AG04449 (cell line): ENCODE measurements around the gene SPATA6.
"Not testable (repeated sequence)": the region's sequence is repeated elsewhere in the genome, so short reads cannot be mapped to it uniquely, and the experiment has no call there.

ENCODE experiments used
- CTCF ChIA-PET: fragments of 350-600 bp; formaldehyde crosslinking; extraction: SDS; loops from one replicate; lab custom pipeline; 2021; ENCODE audit warnings: antibody characterized with exemption; lab: Yijun Ruan, JAX
- POLR2A ChIA-PET: fragments of 400-600, 350-600 bp; formaldehyde crosslinking; extraction: SDS; loops from one replicate; lab custom pipeline; 2020; ENCODE audit warnings: antibody characterized with exemption, inconsistent platforms; lab: Yijun Ruan, JAX
- DNase-seq: peaks from one replicate; pipeline ENCODE4 v3.0.0-alpha.2; 2010; ENCODE audit warnings: low read depth, low spot score
- H3K4me3 ChIP-seq: 2 replicates; pipeline ENCODE4 v1.5.1; 2011; ENCODE audit warnings: low read depth, mild to moderate bottlenecking, control low read depth, low read length
- TF ChIP-seq, protein P1 (sequence below): IDR thresholded peaks from one replicate; pipeline ENCODE4 v1.5.1; 2011; ENCODE audit warnings: mild to moderate bottlenecking, moderate library complexity, low read length, control low read depth, inconsistent platforms; ENCODE audit not compliant: insufficient read depth; ENCODE audit errors: missing control alignments

SPATA6 gene

GRCh38 chr1:48488721-48489120 is 16.7 kb upstream of the SPATA6 start:
- DNase-seq, result no peak
- ChIA-PET CTCF (no interaction called here), POLR2A (no interaction called here)
- TF ChIP-seq, protein P1, sequence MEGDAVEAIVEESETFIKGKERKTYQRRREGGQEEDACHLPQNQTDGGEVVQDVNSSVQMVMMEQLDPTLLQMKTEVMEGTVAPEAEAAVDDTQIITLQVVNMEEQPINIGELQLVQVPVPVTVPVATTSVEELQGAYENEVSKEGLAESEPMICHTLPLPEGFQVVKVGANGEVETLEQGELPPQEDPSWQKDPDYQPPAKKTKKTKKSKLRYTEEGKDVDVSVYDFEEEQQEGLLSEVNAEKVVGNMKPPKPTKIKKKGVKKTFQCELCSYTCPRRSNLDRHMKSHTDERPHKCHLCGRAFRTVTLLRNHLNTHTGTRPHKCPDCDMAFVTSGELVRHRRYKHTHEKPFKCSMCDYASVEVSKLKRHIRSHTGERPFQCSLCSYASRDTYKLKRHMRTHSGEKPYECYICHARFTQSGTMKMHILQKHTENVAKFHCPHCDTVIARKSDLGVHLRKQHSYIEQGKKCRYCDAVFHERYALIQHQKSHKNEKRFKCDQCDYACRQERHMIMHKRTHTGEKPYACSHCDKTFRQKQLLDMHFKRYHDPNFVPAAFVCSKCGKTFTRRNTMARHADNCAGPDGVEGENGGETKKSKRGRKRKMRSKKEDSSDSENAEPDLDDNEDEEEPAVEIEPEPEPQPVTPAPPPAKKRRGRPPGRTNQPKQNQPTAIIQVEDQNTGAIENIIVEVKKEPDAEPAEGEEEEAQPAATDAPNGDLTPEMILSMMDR, result no peak
- no peak overlapping the region for H3K4me3 ChIP-seq

DNA sequence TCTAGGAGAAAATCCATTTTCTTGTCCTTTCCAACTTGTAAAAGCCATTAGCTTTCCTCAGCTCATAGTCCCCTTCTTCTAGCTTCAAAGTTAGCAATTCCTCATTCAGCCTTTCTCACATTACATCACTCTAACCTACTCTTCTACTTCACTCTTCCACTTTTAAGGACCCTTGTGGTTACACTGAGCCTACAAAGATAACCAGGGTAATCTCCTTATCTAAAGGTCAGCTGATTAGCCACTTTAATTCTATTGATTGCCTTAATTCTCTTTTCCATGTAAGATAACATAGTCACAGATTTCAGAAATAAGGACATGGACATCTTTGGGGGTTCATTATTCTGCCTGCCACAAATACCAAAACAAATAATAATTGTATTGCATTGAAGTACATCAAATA is 8.5 kb upstream of the SPATA6 start:
- DNase-seq, result no peak
- CTCF ChIA-PET, result interaction anchor here (2.5 kb wide), 1 partner anchor 17 kb away, joined by 10 read pairs; no protein-coding TSS in a partner anchor
- POLR2A ChIA-PET, result no interaction called here

DNA sequence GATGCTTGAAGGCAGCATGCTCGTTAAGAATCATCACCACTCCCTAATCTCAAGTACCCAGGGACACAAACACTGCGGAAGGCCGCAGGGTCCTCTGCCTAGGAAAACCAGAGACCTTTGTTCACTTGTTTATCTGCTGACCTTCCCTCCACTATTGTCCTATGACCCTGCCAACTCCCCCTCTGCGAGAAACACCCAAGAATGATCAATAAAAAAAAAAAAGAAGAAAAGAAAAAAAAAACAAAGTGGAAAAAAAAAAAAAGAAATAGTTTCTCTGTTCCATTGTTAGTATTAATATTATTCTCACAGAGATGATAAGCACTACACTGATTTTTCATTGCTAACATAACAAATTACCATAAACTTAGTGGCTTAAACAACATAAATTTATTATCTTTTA is 8.0 kb upstream of the SPATA6 start:
- H3K4me3 ChIP-seq, POLR2A ChIA-PET, DNase-seq, CTCF ChIA-PET: not testable (repeated sequence)

More for the DNA sequence above, 8.5 kb upstream of the SPATA6 start:
- no peak overlapping the region for H3K4me3 ChIP-seq
- TF ChIP-seq, protein P1, result no peak

DNA sequence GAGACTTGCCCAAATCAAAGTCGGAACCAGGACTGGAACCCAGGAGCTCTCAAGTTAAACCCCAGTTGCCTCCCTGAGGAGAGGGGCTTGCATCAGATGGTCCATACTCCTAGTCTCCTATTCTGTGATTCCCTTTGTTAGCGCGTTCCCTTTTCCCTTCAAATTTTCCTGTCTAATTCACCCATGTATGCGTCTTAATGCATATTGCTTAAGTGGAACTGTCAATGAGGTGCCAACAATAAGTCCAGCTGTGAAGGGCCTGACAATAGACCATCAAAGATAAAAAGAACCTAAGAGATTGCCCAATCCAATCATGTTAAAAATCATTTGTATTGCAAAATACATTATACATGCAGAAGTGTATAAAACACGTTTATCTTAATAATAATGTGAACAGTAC is 634 bp upstream of the SPATA6 start:
- TF ChIP-seq, protein P1, result no peak
- ChIA-PET CTCF (interaction anchor here (0.9 kb wide), 2 partner anchors 22 to 205 kb away, joined by 4 read pairs; no protein-coding TSS in a partner anchor), POLR2A (no interaction called here)
- H3K4me3 ChIP-seq, result peak overlapping the region; percentile 66
- no peak for DNase-seq

- ChIA-PET CTCF (interaction anchor here (1.0 to 1.1 kb wide), 2 partner anchors 16 to 27 kb away, joined by 3 read pairs; no protein-coding TSS in a partner anchor), POLR2A (no interaction called here)
- TF ChIP-seq, protein P1, result no peak
- no peak for DNase-seq
- peak overlapping the region; percentile 71 for H3K4me3 ChIP-seq
Observed at GRCh38 chr1:48470950-48471690, 884 bp downstream of the SPATA6 start.

DNA sequence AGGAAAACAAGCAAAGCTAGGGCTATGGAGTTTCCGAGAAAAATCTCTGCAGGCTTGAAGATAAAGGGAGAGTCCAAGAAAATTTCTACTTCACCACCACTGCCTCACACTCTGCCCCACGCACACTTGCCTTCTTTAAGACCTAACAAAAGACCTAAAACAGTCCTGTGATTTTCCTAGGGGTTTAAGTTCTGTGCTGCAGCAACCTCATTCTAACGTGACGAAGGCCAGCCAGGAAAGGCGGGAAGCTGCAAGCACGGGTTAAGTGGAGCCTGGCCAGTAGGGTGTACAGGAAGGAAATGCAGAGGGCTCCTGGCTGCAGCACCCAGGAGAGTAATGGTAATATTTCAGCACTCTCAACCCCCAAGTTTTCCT is 1.5 kb downstream of the SPATA6 start:
- ChIA-PET POLR2A (no interaction called here), CTCF (interaction anchor here (0.9 to 1.0 kb wide), 2 partner anchors 16 to 28 kb away, joined by 3 read pairs; no protein-coding TSS in a partner anchor)
- TF ChIP-seq, protein P1, result no peak
- H3K4me3 ChIP-seq, result no peak overlapping the region
- no peak for DNase-seq
